NCI-H1417 (cell line): Measurements from ENCODE around the gene KCNJ18.
"Not testable (repeated sequence)": the region's sequence is repeated elsewhere in the genome, so short reads cannot be mapped to it uniquely, and the experiment has no call there.

Experiments used
- DNase-seq, 3 experiments: peaks; one replicate each; lab custom pipeline; 2025; lab: John Stamatoyannopoulos, UW

KCNJ18 gene

GRCh38 chr17:21703891-21704872, 11.9 kb downstream of the KCNJ18 start:
- not testable (repeated sequence) for DNase-seq

GRCh38 chr17:21705021-21705601, 12.8 kb downstream of the KCNJ18 start:
- DNase-seq, result no peak

- DNase-seq, result not testable (repeated sequence)
Measured at GRCh38 chr17:21705746-21706145, 13.4 kb downstream of the KCNJ18 start.

DNA sequence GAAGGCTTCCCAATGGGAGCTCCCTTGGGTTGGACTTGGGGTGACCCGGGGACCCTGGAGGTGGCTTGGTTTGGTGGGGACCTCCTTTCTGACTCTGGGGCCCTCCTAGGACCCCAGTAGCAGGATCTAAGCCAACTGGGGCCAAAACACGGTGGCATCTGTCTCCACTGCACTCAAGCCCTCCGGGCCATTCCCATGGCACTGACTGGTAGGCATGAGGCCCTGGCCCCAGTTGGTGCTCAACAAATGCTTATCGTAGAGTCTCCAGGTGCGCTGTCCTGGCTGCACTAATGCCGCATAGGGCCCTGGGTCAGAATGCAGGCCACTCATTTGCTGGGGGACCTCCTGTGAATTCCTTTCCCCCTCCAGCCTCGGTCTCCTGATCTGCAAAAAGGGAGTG, 14.2 kb downstream of the KCNJ18 start:
- DNase-seq, result not testable (repeated sequence)

GRCh38 chr17:21707131-21707530, 14.8 kb downstream of the KCNJ18 start:
- not testable (repeated sequence) for DNase-seq

DNA sequence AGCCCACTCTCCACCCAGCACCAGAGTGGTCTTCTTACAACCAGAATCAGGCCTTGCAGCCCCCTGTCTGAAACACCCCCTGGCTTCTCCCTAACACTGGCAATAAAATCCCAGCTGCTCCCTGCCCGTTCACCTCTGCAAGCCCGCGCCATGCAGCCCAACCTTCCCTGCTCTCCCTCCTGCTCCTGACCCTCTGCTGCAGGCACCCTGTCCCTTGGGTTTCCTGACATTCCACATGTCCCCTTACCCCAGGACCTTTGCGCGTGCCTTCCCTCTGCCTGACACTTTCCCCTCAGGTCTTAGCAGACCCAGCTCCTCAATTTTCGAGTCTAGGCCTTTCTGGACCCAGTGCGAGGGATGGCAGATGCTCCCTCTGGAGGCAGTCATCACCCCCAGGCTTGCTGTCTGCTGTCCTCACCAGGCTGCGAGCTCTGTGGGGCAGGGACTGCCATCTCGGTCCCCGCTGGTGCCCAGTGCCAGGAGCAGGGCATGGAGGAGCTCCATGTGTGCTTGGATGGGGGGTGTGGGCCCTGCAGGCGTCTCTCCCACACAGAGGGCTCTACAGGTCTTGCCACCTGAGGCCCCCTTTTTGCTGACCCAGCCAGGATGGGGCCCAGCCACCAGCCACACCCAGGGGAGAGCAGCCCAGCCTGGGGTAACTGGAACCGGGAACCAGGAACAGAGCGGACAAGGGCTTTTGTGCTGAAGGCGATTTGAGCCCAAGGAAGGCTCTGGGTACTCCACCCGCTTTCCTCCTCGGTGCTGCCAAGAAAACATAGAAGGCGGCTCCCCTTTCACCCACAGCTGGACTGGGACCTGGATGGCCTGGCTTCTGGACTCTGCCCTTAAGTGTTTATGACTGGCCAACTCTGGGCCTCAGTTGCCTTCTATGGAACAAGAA, 15.6 kb downstream of the KCNJ18 start:
- not testable (repeated sequence) for DNase-seq

DNA sequence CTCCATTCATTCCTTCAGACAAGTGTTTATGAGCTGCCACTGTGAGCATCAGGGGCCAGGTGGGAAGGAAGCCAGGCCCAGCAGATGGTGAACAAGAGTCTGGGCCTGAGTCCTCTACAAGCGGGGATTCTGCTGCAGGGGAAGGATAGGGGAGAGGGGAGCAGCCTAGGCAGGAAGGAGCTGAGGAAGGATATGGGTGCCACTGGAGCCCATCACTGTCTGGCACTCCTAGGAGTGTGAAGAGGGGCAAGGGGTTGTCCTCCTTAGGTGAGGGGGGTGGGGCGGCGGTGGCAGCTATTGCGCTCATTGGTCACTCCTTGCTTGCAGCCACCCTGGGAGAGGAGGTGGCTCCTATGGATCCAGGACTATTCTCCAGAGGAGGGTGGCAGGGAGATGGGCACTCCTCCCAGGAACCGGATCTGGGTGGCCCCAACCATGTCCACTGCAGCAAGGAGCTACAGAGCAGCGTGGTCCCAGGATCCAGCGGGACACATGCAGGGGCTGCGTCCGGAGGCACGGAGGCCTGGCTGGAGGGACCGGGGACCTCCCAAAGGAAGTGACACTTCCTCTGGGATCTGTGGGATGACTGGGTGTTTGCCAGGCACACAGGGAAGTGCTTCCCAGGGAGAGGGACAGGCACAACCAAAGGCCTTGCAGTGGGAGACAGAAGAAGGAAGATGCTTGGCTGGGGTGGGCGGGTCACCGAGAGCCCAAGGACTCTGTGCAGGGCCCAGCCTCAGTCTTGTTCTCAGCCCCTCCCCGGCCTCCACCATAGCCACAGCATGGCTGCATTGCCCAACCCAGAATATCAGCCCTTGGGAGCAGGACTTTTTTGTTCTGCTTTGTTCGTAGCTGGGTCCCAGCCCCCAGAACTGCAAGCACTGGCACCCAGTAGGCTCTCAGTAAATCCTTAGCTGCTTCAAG, 16.6 kb downstream of the KCNJ18 start:
- not testable (repeated sequence) for DNase-seq

GRCh38 chr17:21709994-21710393, 17.7 kb downstream of the KCNJ18 start:
- DNase-seq, result not testable (repeated sequence)

GRCh38 chr17:21710486-21710885, 18.2 kb downstream of the KCNJ18 start:
- DNase-seq, result not testable (repeated sequence)

- DNase-seq, result no peak
Measured at GRCh38 chr17:21711182-21711581, 18.9 kb downstream of the KCNJ18 start.

DNA sequence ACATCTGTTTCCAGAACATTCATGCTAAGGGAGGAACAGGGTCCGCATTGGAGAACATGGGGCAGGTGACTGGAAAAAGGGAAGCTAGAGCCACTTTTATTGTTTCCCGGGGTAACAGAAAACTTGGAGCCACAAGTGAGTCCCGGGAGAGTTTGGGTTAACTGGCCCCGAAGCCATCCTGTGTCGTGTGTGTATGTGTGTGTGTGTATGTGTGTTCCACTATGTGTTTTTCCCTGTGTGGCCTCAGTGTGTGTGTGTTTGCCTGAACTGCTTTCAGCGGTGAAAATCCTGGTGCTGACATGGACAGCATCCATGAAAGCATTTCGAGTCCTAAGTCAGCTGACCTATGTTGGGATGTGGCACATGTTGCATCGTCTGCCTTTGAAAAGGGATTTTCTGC, 20.7 kb downstream of the KCNJ18 start:
- not testable (repeated sequence) for DNase-seq

DNA sequence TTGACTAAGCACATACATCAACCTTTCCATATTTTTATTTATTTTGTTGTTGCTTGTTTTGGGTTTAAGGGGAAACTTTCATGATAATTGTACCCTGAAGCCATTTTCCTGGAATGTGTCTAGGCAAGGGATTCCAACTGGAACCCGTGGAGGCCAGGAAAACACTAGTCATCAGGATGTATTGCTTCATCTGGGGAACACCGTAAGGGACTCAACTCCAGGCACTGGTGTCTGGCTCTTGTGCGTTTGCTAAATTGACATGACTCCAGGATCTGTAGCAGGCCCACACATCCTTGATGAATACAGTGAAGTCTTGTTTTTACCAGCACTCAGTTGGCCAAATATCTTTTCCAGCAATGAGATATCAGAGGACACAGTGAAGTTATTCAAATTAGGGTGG, 21.3 kb downstream of the KCNJ18 start:
- not testable (repeated sequence) for DNase-seq

DNA sequence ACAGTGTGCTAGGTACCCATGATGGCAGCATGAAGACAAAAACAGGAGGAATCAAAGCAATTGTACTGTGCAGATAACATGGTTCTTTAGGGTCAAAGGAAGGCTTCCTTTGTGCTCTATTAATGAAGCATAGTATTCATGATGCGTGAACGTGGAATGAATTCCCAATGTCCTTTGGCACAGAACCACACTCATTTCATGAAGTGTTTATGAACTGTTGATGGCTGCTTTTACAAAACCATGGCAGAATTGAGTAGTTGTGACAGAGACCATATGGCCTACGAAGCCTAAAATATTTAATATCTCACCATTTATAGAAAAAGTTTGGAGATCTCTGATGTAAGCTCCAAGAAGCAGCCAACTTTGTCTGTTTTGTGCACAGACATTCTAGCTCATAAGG, 22.4 kb downstream of the KCNJ18 start:
- not testable (repeated sequence) for DNase-seq

GRCh38 chr17:21715877-21716276, 23.6 kb downstream of the KCNJ18 start:
- DNase-seq, result not testable (repeated sequence)

- DNase-seq, result not testable (repeated sequence)
Measured at GRCh38 chr17:21718971-21719370, 26.6 kb downstream of the KCNJ18 start.

GRCh38 chr17:21719511-21720226, 27.3 kb downstream of the KCNJ18 start:
- not testable (repeated sequence) for DNase-seq

GRCh38 chr17:21720566-21720965, 28.2 kb downstream of the KCNJ18 start:
- not testable (repeated sequence) for DNase-seq

- DNase-seq, result not testable (repeated sequence)
Measured at GRCh38 chr17:21722268-21722667, 29.9 kb downstream of the KCNJ18 start.

DNA sequence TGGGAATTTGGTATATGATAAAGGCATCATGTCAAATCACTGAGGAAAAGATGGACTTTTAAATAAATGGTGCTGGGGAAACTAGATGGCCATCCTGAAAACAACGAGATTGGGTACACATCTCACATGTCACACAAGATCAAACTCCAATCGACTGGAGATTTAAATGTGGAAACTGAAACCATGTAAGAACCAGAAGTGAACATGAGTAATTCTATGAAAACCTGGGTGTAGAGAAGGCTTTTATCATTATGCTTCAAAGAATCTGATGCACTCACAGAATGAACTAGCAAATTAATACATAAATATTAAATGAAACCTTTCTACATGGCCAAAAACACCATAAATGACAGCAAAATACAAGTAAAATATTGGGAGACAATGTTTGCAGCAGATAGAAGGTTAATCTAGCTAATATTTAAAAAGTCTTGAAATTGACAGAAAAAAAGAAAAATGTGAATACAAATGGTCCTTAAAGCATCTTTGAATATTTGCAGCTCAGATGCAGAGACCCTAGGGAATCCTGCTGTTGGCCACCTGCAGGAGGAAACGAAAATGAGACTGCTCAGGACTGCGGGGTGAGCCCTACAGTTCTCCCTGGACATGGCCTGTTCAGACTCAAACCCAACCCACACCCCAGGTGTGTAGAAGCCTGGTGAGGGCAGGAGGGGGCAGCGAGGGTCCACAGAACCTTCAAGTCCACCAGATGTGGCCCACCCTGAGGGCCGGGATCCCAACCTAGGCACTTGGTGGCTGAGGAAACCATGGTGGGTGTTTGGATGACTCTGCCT, 32.1 kb downstream of the KCNJ18 start:
- not testable (repeated sequence) for DNase-seq
